HEK293T (cell line): Measurements from ENCODE around the gene GHR.

ENCODE experiments used
- ARNT ChIP-seq: fragments of 450-650 bp; IDR thresholded peaks from 2 replicates; pipeline ENCODE4 v1.6.1; 2017; ENCODE audit warnings: mild to moderate bottlenecking
- BHLHE40 ChIP-seq: fragments of 450-650 bp; IDR thresholded peaks from 2 replicates; pipeline ENCODE4 v1.6.1; 2016; ENCODE audit warnings: mild to moderate bottlenecking, moderate library complexity, borderline replicate concordance
- CTBP1 ChIP-seq: fragments of 450-650 bp; IDR thresholded peaks from 2 replicates; pipeline ENCODE4 v1.6.1; 2016; ENCODE audit warnings: borderline replicate concordance
- SP1 ChIP-seq: fragments of 450-650 bp; IDR thresholded peaks from 2 replicates; pipeline ENCODE4 v1.6.1; 2017
- TARDBP ChIP-seq: fragments of 450-650 bp; IDR thresholded peaks from 2 replicates; pipeline ENCODE4 v1.6.1; 2016

DNA sequence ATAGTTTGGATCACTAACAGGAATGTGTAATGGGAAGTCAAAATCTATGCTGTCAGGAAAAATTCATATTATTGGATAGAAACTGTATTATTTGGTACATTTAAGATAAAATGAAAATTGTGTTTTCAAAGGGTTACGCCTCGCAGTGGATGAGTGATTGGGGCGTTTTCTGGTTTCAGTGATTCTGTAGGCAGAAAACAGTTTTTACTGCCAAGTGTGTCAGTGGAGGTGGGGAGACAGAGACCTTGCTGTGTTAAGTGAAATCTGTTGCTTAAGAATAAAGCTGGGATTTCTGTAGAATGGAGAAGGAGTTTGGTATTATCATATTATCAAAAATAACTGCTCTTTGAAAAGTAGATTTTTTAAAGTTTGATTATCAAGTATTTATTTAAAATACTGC lies 69.7 kb downstream of the GHR start:
- TF ChIP-seq CTBP1 (no peak), SP1 (no peak), TARDBP (no peak), BHLHE40 (no peak), ARNT (no peak)
